Adipocyte (in vitro differentiated cells): ENCODE measurements around the gene CDR2L.
"Not testable (repeated sequence)": the region's sequence is repeated elsewhere in the genome, so short reads cannot be mapped to it uniquely, and the experiment has no call there.

Source experiments
- DNase-seq: peaks from one replicate; pipeline ENCODE4 v3.0.0-alpha.2; 2015; ENCODE audit warnings: low read depth
- H3K27me3 ChIP-seq: replicated peaks from 2 replicates; pipeline ENCODE4 v1.7.0; 2013; ENCODE audit warnings: mild to moderate bottlenecking, low read length, moderate library complexity; ENCODE audit not compliant: control insufficient read depth, insufficient read depth
- H3K36me3 ChIP-seq: 2 replicates; pipeline ENCODE4 v1.7.0; 2013; ENCODE audit warnings: low read length, mild to moderate bottlenecking, moderate library complexity; ENCODE audit not compliant: control insufficient read depth, insufficient read depth, severe bottlenecking
- H3K4me1 ChIP-seq: 2 replicates; pipeline ENCODE4 v1.7.0; 2013; ENCODE audit warnings: mild to moderate bottlenecking, low read length, moderate library complexity; ENCODE audit not compliant: control insufficient read depth, insufficient read depth
- H3K4me3 ChIP-seq: 2 replicates; pipeline ENCODE4 v1.7.0; 2013; ENCODE audit warnings: mild to moderate bottlenecking, low read length, moderate library complexity
- H3K9ac ChIP-seq: 2 replicates; pipeline ENCODE4 v1.7.0; 2013; ENCODE audit warnings: mild to moderate bottlenecking, low read length, moderate library complexity
- H3K9me3 ChIP-seq: 2 replicates; pipeline ENCODE4 v1.7.0; 2013; ENCODE audit warnings: mild to moderate bottlenecking, low read length, moderate library complexity; ENCODE audit not compliant: control insufficient read depth

The CDR2L gene

DNA sequence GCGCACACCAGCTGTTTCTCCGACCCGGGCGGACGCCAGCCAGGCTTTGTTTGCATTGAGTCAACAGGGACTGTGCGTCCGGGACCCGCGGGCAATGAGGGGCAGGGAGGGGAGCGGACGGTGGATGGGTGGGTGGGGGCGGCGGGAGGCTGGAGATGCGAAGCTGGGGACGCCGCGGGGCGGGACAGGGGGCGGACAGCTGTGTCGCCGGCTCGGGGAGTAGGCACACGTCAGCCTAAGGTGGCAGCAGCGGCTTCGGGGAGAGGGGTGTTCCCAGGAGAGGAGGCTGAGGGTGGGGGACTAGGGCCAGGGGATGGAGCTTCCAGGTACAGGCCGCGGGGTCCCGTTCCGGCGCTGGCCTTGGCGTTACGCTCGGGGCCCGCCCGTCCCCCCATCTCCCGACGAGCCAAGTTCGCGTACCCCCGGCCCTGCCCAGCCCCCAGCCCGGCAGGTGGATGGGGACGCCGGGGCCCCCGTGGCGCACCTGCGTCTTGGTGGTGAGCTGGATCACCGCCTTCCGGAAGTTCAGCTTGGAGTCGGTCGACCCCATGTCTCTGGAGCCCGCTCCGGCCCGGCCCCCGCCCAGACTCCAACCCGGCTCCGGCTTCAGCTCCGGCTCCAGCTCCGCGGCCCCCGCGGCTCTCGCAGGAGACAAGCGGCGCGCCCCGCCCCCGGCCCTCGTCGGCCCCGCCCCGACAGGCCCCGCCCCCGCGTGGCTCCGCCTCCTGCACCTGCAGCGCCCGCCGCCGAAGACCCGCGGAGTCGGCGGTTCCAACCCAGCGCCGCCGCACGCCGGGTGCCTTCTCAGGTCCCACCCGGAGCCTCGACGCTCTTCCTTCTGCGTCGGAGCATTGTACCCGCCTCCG lies 15.1 kb upstream of the CDR2L start, which contains the start of gene HID1:
HID1 (minus strand) TSS at position 653 of the 866 bp plus-strand sequence; CDS start at position 550, 103 bp downstream.
- peak; percentile 69 for DNase-seq
- H3K9ac ChIP-seq, result no peak within 1 kb of the TSS
- H3K4me3 ChIP-seq, result no peak within 1 kb of the TSS
- H3K9me3 ChIP-seq, result no peaks in the 10 kb centered on the region
- no peaks in the 10 kb centered on the region for H3K36me3 ChIP-seq
- peaks cover 36% of the 10 kb centered on the region for H3K27me3 ChIP-seq
- H3K4me1 ChIP-seq, result no peaks in the 10 kb centered on the region

GRCh38 chr17:74972973-74973328 lies 14.5 kb upstream of the CDR2L start:
- Histone ChIP-seq H3K27me3 (peaks cover 36% of the 10 kb centered on the region), H3K4me1 (no peaks in the 10 kb centered on the region), H3K36me3 (no peaks in the 10 kb centered on the region), H3K9ac (no peak overlapping the region), H3K9me3 (no peaks in the 10 kb centered on the region), H3K4me3 (no peak overlapping the region)
- DNase-seq, result no peak

DNA sequence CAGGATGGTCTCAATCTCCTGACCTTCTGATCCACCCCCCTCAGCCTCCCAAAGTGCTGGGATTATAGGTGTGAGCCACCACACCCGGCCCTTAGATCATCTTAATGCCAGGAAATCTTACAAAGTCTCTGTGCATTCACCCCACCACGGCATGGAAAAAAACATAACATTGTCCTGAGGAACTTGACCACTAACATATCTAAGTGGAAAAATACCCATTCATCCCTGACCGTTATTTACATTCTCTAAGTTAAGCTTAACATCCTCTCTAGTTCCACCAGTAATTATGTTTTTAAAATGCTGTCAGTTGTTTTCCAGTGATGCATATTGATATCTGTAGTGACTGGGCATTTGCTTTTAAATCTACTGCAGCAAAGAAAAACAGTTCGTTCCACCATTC lies 11.5 kb upstream of the CDR2L start:
- peaks cover 28% of the 10 kb centered on the region for H3K27me3 ChIP-seq
- DNase-seq, result no peak
- no peaks in the 10 kb centered on the region for H3K9me3 ChIP-seq
- no peak overlapping the region for H3K4me3 ChIP-seq
- H3K9ac ChIP-seq, result no peak overlapping the region
- H3K36me3 ChIP-seq, result no peaks in the 10 kb centered on the region
- H3K4me1 ChIP-seq, result no peaks in the 10 kb centered on the region

DNA sequence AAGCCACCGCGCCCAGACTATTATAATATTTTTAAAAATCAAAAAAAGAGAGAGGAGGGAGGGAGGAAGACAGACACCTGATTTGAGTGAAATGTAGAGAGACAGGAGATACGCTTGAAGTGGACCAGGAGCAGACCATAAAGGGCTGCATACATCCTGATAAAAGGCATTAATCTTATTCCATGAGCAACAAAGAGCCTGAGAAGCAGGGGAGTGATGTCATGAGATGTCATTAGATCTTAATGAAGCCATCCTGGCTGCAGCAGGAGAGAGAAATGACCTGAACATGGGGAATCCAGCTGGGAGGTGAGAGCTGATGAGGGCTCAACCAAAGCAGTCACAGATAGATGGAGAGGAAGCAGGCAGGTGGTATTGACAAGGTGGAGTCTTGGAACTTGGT lies 9.6 kb upstream of the CDR2L start:
- no peak for DNase-seq
- H3K27me3 ChIP-seq, result peaks cover 17% of the 10 kb centered on the region
- H3K9me3 ChIP-seq, result no peaks in the 10 kb centered on the region
- peaks cover 8% of the 10 kb centered on the region for H3K4me1 ChIP-seq
- no peaks in the 10 kb centered on the region for H3K36me3 ChIP-seq
- H3K4me3 ChIP-seq, result no peak overlapping the region
- H3K9ac ChIP-seq, result no peak overlapping the region

DNA sequence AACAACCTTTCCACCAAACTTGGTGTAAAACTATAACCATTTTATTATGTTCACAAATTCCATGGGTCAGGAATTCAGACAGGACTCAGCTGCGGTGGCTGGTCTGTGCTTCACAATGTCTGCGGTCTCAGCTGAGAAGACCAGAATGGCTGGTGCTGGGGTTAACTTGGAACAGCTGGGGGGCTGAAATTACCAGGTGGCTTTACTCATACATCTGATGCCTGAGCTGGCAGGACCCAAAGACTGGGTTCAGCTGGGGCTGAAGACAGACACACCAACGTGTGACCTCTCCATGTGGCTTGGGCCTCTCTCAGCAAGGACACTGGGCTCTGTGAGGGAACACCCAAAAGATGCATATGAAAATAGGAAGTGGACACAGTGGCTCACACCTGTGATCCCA lies 9.2 kb upstream of the CDR2L start:
- DNase-seq, result no peak
- no peaks in the 10 kb centered on the region for H3K36me3 ChIP-seq
- H3K9me3 ChIP-seq, result no peaks in the 10 kb centered on the region
- peaks cover 8% of the 10 kb centered on the region for H3K4me1 ChIP-seq
- H3K9ac ChIP-seq, result no peak overlapping the region
- no peak overlapping the region for H3K4me3 ChIP-seq
- peaks cover 13% of the 10 kb centered on the region for H3K27me3 ChIP-seq

GRCh38 chr17:74979408-74980146 lies 7.9 kb upstream of the CDR2L start:
- Histone ChIP-seq H3K4me1 (peaks cover 8% of the 10 kb centered on the region), H3K9ac (no peak overlapping the region), H3K36me3 (no peaks in the 10 kb centered on the region), H3K27me3 (peaks cover 7% of the 10 kb centered on the region), H3K9me3 (no peaks in the 10 kb centered on the region), H3K4me3 (no peak overlapping the region)
- DNase-seq, result no peak

DNA sequence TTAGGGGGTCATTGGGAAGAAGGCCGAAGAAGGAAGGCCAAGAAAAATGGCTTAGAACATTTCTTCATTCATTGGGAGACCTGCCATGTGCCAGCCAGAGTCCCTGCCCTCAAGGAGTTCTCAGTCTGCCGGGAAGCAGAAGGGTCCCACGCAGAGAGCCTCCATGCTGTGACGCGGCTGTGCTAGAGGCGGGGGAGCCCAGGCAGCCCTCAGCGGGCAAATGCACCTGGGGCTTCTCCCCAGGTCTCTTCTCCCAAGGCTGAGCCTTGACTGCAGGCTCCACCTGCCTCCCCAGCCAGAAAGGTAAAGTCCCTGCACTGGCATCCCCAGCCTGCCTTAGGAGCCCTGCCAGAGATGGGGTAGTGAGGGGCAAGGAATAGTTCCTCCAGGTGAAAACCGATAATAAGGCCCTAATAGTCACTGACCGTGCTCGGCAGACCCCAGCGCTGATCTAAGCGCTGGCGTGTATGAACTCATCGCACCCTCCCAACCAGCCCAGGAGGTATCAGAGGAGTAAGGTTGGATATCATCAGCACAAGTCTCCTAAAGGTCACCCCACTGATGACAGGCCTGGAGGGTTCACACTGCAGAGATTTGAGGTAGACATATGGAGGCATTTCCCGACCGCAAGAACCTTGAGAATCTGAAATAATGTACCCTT lies 6.0 kb upstream of the CDR2L start:
- peaks cover 8% of the 10 kb centered on the region for H3K4me1 ChIP-seq
- no peaks in the 10 kb centered on the region for H3K27me3 ChIP-seq
- H3K9ac ChIP-seq, result peak overlapping the region; percentile 84
- H3K36me3 ChIP-seq, result no peaks in the 10 kb centered on the region
- peak overlapping the region; percentile 84 for H3K4me3 ChIP-seq
- no peaks in the 10 kb centered on the region for H3K9me3 ChIP-seq
- no peak for DNase-seq

DNA sequence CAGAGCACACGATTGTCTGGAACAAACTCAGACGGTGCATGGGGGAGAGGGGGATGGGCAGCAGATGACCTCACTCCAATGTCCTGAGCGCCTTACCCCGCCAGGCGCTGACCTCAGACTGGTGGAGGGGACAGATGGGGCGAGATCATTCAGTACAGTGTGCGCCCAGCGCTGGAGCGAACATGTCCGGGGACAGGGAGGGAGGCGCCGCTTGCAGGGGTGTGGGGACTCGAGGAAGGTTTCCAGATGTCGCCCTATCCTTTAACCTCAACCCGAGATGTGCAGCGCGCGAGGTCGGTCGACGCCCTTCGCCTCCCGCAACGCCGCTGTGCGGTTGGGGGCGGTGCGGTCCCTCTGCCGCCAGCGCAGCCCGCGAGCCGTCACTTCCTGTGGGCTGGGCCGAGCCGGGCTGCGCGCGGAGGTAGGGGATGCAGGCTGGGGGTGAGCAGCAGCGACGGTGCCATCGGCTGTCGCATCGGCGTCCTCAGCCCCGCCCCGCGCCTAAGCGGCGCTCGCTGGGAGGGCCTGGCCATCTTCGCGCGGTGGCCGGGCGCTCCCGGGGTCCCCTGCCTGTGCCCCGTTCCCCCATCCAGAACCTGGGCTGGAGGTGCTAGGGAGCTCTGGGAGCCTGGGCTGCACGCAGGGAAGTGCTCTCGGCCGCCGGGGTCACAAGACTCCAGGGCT lies 5.3 kb upstream of the CDR2L start:
- peak overlapping the region; percentile 84 for H3K9ac ChIP-seq
- H3K4me1 ChIP-seq, result peaks cover 14% of the 10 kb centered on the region
- DNase-seq, result peak; percentile 76
- H3K4me3 ChIP-seq, result peak overlapping the region; percentile 84
- H3K9me3 ChIP-seq, result no peaks in the 10 kb centered on the region
- H3K27me3 ChIP-seq, result no peaks in the 10 kb centered on the region
- H3K36me3 ChIP-seq, result no peaks in the 10 kb centered on the region

- not testable (repeated sequence) for H3K27me3 ChIP-seq, H3K36me3 ChIP-seq, H3K9me3 ChIP-seq
- peak; percentile 31 for DNase-seq
- Histone ChIP-seq H3K4me3 (peak overlapping the region; percentile 84), H3K9ac (peak overlapping the region; percentile 84), H3K4me1 (peaks cover 15% of the 10 kb centered on the region)
Measured at GRCh38 chr17:74982663-74983313, 4.6 kb upstream of the CDR2L start.

DNA sequence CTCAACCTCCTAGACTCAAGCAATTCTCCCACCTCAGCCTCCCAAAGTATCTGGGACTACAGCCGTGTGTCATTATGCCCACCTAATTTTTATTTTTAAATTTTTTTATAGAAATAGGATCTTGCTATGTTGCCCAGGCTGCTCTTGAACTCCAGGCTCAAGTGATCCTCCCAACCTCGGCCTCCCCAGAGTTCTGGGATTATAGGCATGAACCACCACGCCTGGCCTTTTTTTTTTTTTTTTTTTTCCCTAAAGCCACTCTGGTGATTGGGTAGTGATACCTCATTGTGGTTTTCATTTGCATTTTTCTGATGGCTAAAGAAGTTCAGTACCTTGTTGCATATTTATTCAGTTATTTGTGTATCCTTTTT lies 1.2 kb upstream of the CDR2L start:
- Histone ChIP-seq H3K4me1 (peaks cover 29% of the 10 kb centered on the region), H3K9me3 (no peaks in the 10 kb centered on the region), H3K27me3 (no peaks in the 10 kb centered on the region), H3K9ac (no peak overlapping the region), H3K4me3 (no peak overlapping the region), H3K36me3 (no peaks in the 10 kb centered on the region)
- no peak for DNase-seq
